IMR-90 (cell line): Measurements from ENCODE around the gene ACOT9. TPM values are rescaled to one million over a fixed set of nuclear protein-coding genes. Genes with fewer than 3 reads are reported as not detected.

Experiments used
- ATAC-seq: fragments of 200-7000 bp; cut with Tn5 transposase; 2 replicates; pipeline ENCODE4 v1.9.1; 2020; ENCODE audit warnings: low read depth, mild to moderate bottlenecking, moderate library complexity
- BruUV-seq: library from RNA; stranded (reverse); fragments of 400-500 nt; replicated peaks from 2 replicates; lab custom pipeline; 2021; lab: Mats Ljungman, UMichigan
- CTCF ChIA-PET: fragments of 300-600 bp; formaldehyde crosslinking; extraction: SDS; loops from one replicate; lab custom pipeline; 2021; ENCODE audit warnings: antibody characterized with exemption; lab: Yijun Ruan, JAX
- POLR2A ChIA-PET: fragments of 300-600 bp; sonication (Branson Sonifier 250); formaldehyde crosslinking; loops from one replicate; lab custom pipeline; 2022; ENCODE audit warnings: antibody characterized with exemption; ENCODE audit not compliant: unreplicated experiment; lab: Charles Lee
- DNase-seq: peaks from one replicate; pipeline ENCODE4 v3.0.0; 2013
- H2AFZ ChIP-seq: replicated peaks from 2 replicates; pipeline ENCODE3; 2013; ENCODE audit warnings: low read length, mild to moderate bottlenecking; ENCODE audit not compliant: poor library complexity
- H2AK5ac ChIP-seq: 2 replicates; pipeline ENCODE4 v1.6.1; 2013; ENCODE audit warnings: low read depth, low read length, inconsistent platforms
- H2AK9ac ChIP-seq: replicated peaks from 2 replicates; pipeline ENCODE3; 2013; ENCODE audit warnings: mild to moderate bottlenecking, low read depth, low read length, moderate library complexity; ENCODE audit not compliant: poor library complexity
- H2BK120ac ChIP-seq: 2 replicates; pipeline ENCODE4 v1.6.1; 2013; ENCODE audit warnings: low read depth, low read length, inconsistent platforms
- H2BK15ac ChIP-seq: 3 replicates; pipeline ENCODE4 v1.6.1; 2013; ENCODE audit warnings: low read depth, low read length, inconsistent platforms
- H2BK20ac ChIP-seq: 2 replicates; pipeline ENCODE4 v1.6.1; 2013; ENCODE audit warnings: low read depth, mild to moderate bottlenecking, inconsistent platforms, low read length, moderate library complexity
- H2BK5ac ChIP-seq: 2 replicates; pipeline ENCODE4 v1.6.1; 2013; ENCODE audit warnings: mild to moderate bottlenecking, low read depth, low read length, inconsistent platforms; ENCODE audit not compliant: poor library complexity, severe bottlenecking
- H3K14ac ChIP-seq: replicated peaks from 2 replicates; pipeline ENCODE4 v1.6.1; 2013; ENCODE audit warnings: low read depth, low read length, inconsistent platforms
- H3K18ac ChIP-seq: 2 replicates; pipeline ENCODE4 v1.6.1; 2013; ENCODE audit warnings: low read depth, low read length, control low read depth
- H3K23ac ChIP-seq: 2 replicates; pipeline ENCODE4 v1.6.1; 2013; ENCODE audit warnings: low read depth, low read length, inconsistent platforms
- H3K27ac ChIP-seq: 2 replicates; pipeline ENCODE4 v1.5.1; 2013; ENCODE audit warnings: mild to moderate bottlenecking, control low read depth, low read length; ENCODE audit not compliant: insufficient read depth
- H3K27me3 ChIP-seq: 2 replicates; pipeline ENCODE4 v1.6.1; 2013; ENCODE audit warnings: low read length; ENCODE audit not compliant: control insufficient read depth, insufficient read depth
- H3K36me3 ChIP-seq: 2 replicates; pipeline ENCODE4 v1.6.1; 2013; ENCODE audit warnings: low read length, mixed read lengths; ENCODE audit not compliant: control insufficient read depth, insufficient read depth
- H3K4ac ChIP-seq: 2 replicates; pipeline ENCODE4 v1.6.1; 2013; ENCODE audit warnings: low read depth, low read length, inconsistent platforms
- H3K4me1 ChIP-seq: 2 replicates; pipeline ENCODE4 v1.6.1; 2013; ENCODE audit warnings: low read length, mixed read lengths; ENCODE audit not compliant: control insufficient read depth, insufficient read depth
- H3K4me2 ChIP-seq: 2 replicates; pipeline ENCODE4 v1.6.1; 2013; ENCODE audit warnings: low read depth, mild to moderate bottlenecking, control low read depth, low read length, moderate library complexity
- H3K4me3 ChIP-seq: 2 replicates; pipeline ENCODE4 v1.5.1; 2013; ENCODE audit warnings: low read depth, mild to moderate bottlenecking, control low read depth, low read length, moderate library complexity; ENCODE audit not compliant: insufficient read depth
- H3K56ac ChIP-seq: 2 replicates; pipeline ENCODE4 v1.6.1; 2013; ENCODE audit warnings: low read length, inconsistent platforms; ENCODE audit not compliant: insufficient read depth; ENCODE audit errors: extremely low read depth
- H3K79me1 ChIP-seq, 2 experiments: 2 replicates each; pipeline ENCODE4 v1.6.1; 2013; ENCODE audit warnings: low read length in 2 of 2, inconsistent platforms in 1 of 2, low read depth in 1 of 2
- H3K9ac ChIP-seq: 2 replicates; pipeline ENCODE4 v1.6.1; 2013; ENCODE audit warnings: low read depth, low read length, control low read depth
- H3K9me1 ChIP-seq: 2 replicates; pipeline ENCODE4 v1.6.1; 2013; ENCODE audit warnings: low read length, inconsistent platforms; ENCODE audit not compliant: insufficient read depth
- H3K9me3 ChIP-seq: 2 replicates; pipeline ENCODE4 v1.6.1; 2013; ENCODE audit warnings: low read length; ENCODE audit not compliant: control insufficient read depth, insufficient read depth
- H4K20me1 ChIP-seq: 2 replicates; pipeline ENCODE4 v1.6.1; 2013; ENCODE audit warnings: low read length, inconsistent platforms; ENCODE audit not compliant: insufficient read depth
- H4K5ac ChIP-seq: 2 replicates; pipeline ENCODE4 v1.6.1; 2013; ENCODE audit warnings: mild to moderate bottlenecking, low read depth, low read length, control low read depth
- H4K8ac ChIP-seq, 2 experiments: 2 replicates each; pipeline ENCODE4 v1.6.1; 2013; ENCODE audit warnings: low read depth in 2 of 2, low read length in 2 of 2, control low read depth in 1 of 2, inconsistent platforms in 1 of 2
- H4K91ac ChIP-seq: 2 replicates; pipeline ENCODE4 v1.6.1; 2013; ENCODE audit warnings: low read depth, low read length, inconsistent platforms; ENCODE audit not compliant: insufficient read depth
- BHLHE40 ChIP-seq: fragments of 150-350 bp; IDR thresholded peaks from 2 replicates; pipeline ENCODE4 v1.6.1; 2016; ENCODE audit warnings: mild to moderate bottlenecking, low read depth, low read length
- CEBPB ChIP-seq: IDR thresholded peaks from 2 replicates; pipeline ENCODE4 v1.6.1; 2012; ENCODE audit warnings: low read depth, low read length, improper control_type of control experiment
- CHD1 ChIP-seq: IDR thresholded peaks from 2 replicates; pipeline ENCODE4 v1.6.1; 2012; ENCODE audit warnings: low read depth, low read length, improper control_type of control experiment
- FOS ChIP-seq: fragments of 150-350 bp; IDR thresholded peaks from 2 replicates; pipeline ENCODE4 v1.6.1; 2016; ENCODE audit warnings: low read depth, low read length
- MAFK ChIP-seq: IDR thresholded peaks from 2 replicates; pipeline ENCODE4 v1.6.1; 2012; ENCODE audit warnings: low read depth, low read length, improper control_type of control experiment
- RAD21 ChIP-seq: IDR thresholded peaks from 2 replicates; pipeline ENCODE4 v1.6.1; 2012; ENCODE audit warnings: low read length, improper control_type of control experiment
- RCOR1 ChIP-seq: IDR thresholded peaks from 2 replicates; pipeline ENCODE4 v1.6.1; 2012; ENCODE audit warnings: mild to moderate bottlenecking, low read length, improper control_type of control experiment; ENCODE audit not compliant: insufficient replicate concordance
- RFX5 ChIP-seq: IDR thresholded peaks from 2 replicates; pipeline ENCODE4 v1.8.0; 2012; ENCODE audit warnings: low read depth, mild to moderate bottlenecking, low read length, moderate library complexity
- WGBS, 2 experiments: methylation state at CpG; one replicate each; pipeline versions ENCODE4 v1.1.5 to v1.1.7; 2013; ENCODE audit warnings: missing lambda C conversion rate in 2 of 2; ENCODE audit not compliant: insufficient read length in 1 of 2; ENCODE audit errors: extremely low coverage in 2 of 2; 5-methylcytosine and 5-hydroxymethylcytosine counted together
- dilution Hi-C: fragments of 300-500 bp; cut with HindIII; formaldehyde crosslinking; loops from one replicate; pipeline ENCODE4 v1.14.3; 2018; ENCODE audit warnings: low sequenced_read_pairs; ENCODE audit not compliant: unreplicated experiment
- in situ Hi-C: fragments of 300-500 bp; cut with MboI; formaldehyde crosslinking; loops from 3 replicates; pipeline ENCODE4 v1.14.3; 2019; ENCODE audit warnings: low sequenced_read_pairs, inconsistent platforms, mixed read lengths
- intact Hi-C: fragments of 100-400 bp; cut with micrococcal nuclease; formaldehyde crosslinking; loops from 2 replicates; pipeline ENCODE4 v1.10.0; 2022
- polyA plus RNA-seq, 3 experiments: library from polyadenylated mRNA; depleted of rRNA; stranded (reverse); fragments of >200 nt; gene quantifications; 2 replicates each; pipeline ENCODE4 v1.2.3, GENCODE V29; 2012; ENCODE audit warnings: low replicate concordance in 1 of 3
- total RNA-seq: library from RNA; depleted of rRNA; stranded (reverse); fragments of >200 nt; gene quantifications from 2 replicates; pipeline ENCODE4 v1.2.3, GENCODE V29; 2012
- TF ChIP-seq, protein P1 (sequence below): fragments of 150-350 bp; IDR thresholded peaks from 2 replicates; pipeline ENCODE4 v1.6.1; 2017; ENCODE audit warnings: mild to moderate bottlenecking, antibody characterized with exemption, low read length, low read depth

ACOT9 gene
- total and polyA plus RNA-seq, 2 of the 4 experiments (the other 2 are of a cell fraction) = 43.5 to 47.3 TPM

DNA sequence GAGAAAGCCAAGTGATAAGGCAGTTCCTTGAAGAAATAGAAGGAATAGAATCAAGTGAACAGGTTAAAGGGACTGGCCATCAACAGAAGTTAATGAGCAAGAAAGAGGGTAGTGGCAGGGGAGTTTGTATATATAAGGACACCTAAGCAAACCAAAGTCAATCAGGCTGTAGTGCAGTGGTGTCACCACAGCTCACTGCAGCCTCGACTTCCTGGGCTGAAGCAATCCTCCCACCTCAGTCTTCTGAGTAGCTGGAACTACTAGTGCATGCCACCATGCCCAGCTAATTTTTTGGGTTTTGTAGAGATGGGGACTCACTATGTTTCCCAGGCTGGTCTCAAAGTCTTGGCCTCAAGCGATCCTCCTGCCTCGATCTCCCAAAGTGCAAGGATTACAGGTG, 15.9 kb downstream of the ACOT9 start:
- H3K4me1 ChIP-seq = no peaks in the 10 kb centered on the region
- ChIA-PET POLR2A (no interaction called here), CTCF (no interaction called here)
- H4K91ac ChIP-seq = no peak overlapping the region
- H3K23ac ChIP-seq = no peak overlapping the region
- TF ChIP-seq RAD21 (no peak), FOS (no peak), MAFK (no peak), CHD1 (no peak), RCOR1 (no peak), BHLHE40 (no peak), RFX5 (no peak), CEBPB (no peak)
- TF ChIP-seq, protein P1, sequence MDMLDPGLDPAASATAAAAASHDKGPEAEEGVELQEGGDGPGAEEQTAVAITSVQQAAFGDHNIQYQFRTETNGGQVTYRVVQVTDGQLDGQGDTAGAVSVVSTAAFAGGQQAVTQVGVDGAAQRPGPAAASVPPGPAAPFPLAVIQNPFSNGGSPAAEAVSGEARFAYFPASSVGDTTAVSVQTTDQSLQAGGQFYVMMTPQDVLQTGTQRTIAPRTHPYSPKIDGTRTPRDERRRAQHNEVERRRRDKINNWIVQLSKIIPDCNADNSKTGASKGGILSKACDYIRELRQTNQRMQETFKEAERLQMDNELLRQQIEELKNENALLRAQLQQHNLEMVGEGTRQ = no peak
- no peaks in the 10 kb centered on the region for H4K20me1 ChIP-seq
- intact Hi-C loops = no loop called here
- H2BK120ac ChIP-seq = no peak overlapping the region
- no TSS peak for BruUV-seq
- no peak overlapping the region for H3K4me2 ChIP-seq
- no peak overlapping the region for H2BK5ac ChIP-seq
- peaks cover 0 to 5% of the 10 kb centered on the region in 2 experiments; a peak in 1 of 4 replicates for H3K79me1 ChIP-seq
- H4K8ac ChIP-seq = no peak overlapping the region
- in situ Hi-C loops = no loop called here
- no peak overlapping the region for H3K4ac ChIP-seq
- no peak overlapping the region for H2BK15ac ChIP-seq
- H3K56ac ChIP-seq = no peak overlapping the region
- no peak for ATAC-seq
- H3K27ac ChIP-seq = no peak overlapping the region
- H2AK5ac ChIP-seq = no peak overlapping the region
- H4K5ac ChIP-seq = no peak overlapping the region
- no peak for DNase-seq
- no peak overlapping the region for H2AK9ac ChIP-seq
- no peak overlapping the region for H3K9ac ChIP-seq
- dilution Hi-C loops = no loop called here
- no CpG with 5 or more reads among the region's 3 CpGs for WGBS, 2 experiments
- H3K27me3 ChIP-seq = no peaks in the 10 kb centered on the region
- H3K9me1 ChIP-seq = no peaks in the 10 kb centered on the region
- no peak overlapping the region for H3K14ac ChIP-seq
- H2AFZ ChIP-seq = no peak overlapping the region
- H3K36me3 ChIP-seq = peaks cover 15% of the 10 kb centered on the region
- H3K9me3 ChIP-seq = no peaks in the 10 kb centered on the region
- H3K4me3 ChIP-seq = no peak overlapping the region
- H2BK20ac ChIP-seq = no peak overlapping the region
- H3K18ac ChIP-seq = no peak overlapping the region
